SK-N-SH treated with all-trans-retinoic acid at 6 μM for 48 hours (cell line): ENCODE results near the gene PDE3A.

Experiments used
- ATAC-seq: fragments of 200-7000 bp; cut with Tn5 transposase; 3 replicates; pipeline ENCODE4 v1.9.1; 2020; ENCODE audit warnings: mild to moderate bottlenecking, moderate library complexity
- ARNTL ChIP-seq: fragments of 450-650 bp; formaldehyde crosslinking; IDR thresholded peaks from 2 replicates; pipeline ENCODE4 v1.5.0; 2020; ENCODE audit warnings: low read depth, mild to moderate bottlenecking, moderate library complexity, borderline replicate concordance
- BACH2 ChIP-seq: fragments of 250-450 bp; sonication (Bioruptor Pico); IDR thresholded peaks from 2 replicates; pipeline ENCODE4 v1.9.0; 2021; ENCODE audit warnings: mild to moderate bottlenecking, borderline replicate concordance
- CREB5 ChIP-seq: fragments of 250-450 bp; sonication (Bioruptor Pico); IDR thresholded peaks from 2 replicates; pipeline ENCODE4 v1.5.1; 2020; ENCODE audit warnings: low read depth, mild to moderate bottlenecking, moderate library complexity
- CSDC2 ChIP-seq: fragments of 250-450 bp; sonication (Bioruptor Pico); IDR thresholded peaks from 2 replicates; pipeline ENCODE4 v1.5.0; 2020; ENCODE audit warnings: mild to moderate bottlenecking, moderate library complexity
- CSRNP3 ChIP-seq: fragments of 250-450 bp; sonication (Bioruptor Pico); IDR thresholded peaks from 2 replicates; pipeline ENCODE4 v1.5.1; 2021; ENCODE audit warnings: mild to moderate bottlenecking, moderate library complexity
- ESRRG ChIP-seq: fragments of 250-450 bp; sonication (Bioruptor Pico); IDR thresholded peaks from 2 replicates; pipeline ENCODE4 v1.6.1; 2021; ENCODE audit warnings: mild to moderate bottlenecking
- GLIS3 ChIP-seq: fragments of 250-450 bp; sonication (Bioruptor Pico); IDR thresholded peaks from 2 replicates; pipeline ENCODE4 v1.5.0; 2020; ENCODE audit warnings: mild to moderate bottlenecking, moderate library complexity
- ISL1 ChIP-seq: fragments of 250-450 bp; sonication (Bioruptor Pico); IDR thresholded peaks from 2 replicates; pipeline ENCODE4 v2.1.2; 2022; ENCODE audit warnings: mild to moderate bottlenecking, moderate library complexity
- OSR1 ChIP-seq: fragments of 250-450 bp; sonication (Bioruptor Pico); IDR thresholded peaks from 2 replicates; pipeline ENCODE4 v1.8.0; 2022; ENCODE audit warnings: moderate library complexity, mild to moderate bottlenecking, inconsistent platforms
- PATZ1 ChIP-seq: fragments of 250-450 bp; sonication (Bioruptor Pico); IDR thresholded peaks from 2 replicates; pipeline ENCODE4 v1.8.0; 2020; ENCODE audit warnings: mild to moderate bottlenecking, moderate library complexity, borderline replicate concordance
- POU6F1 ChIP-seq: fragments of 250-450 bp; sonication (Bioruptor Pico); IDR thresholded peaks from 2 replicates; pipeline ENCODE4 v1.8.0; 2021; ENCODE audit warnings: low read depth, mild to moderate bottlenecking, moderate library complexity, borderline replicate concordance
- PPARA ChIP-seq: fragments of 250-450 bp; sonication (Bioruptor Pico); IDR thresholded peaks from 2 replicates; pipeline ENCODE4 v1.5.0; 2020; ENCODE audit warnings: mild to moderate bottlenecking, borderline replicate concordance
- RARB ChIP-seq: fragments of 250-450 bp; sonication (Bioruptor Pico); IDR thresholded peaks from 2 replicates; pipeline ENCODE4 v1.8.0; 2021; ENCODE audit warnings: mild to moderate bottlenecking, moderate library complexity
- SNAI2 ChIP-seq: fragments of 250-450 bp; sonication (Bioruptor Pico); IDR thresholded peaks from 2 replicates; pipeline ENCODE4 v1.5.0; 2020; ENCODE audit warnings: mild to moderate bottlenecking, moderate library complexity
- TCF4 ChIP-seq: fragments of 250-450 bp; sonication (Bioruptor Pico); IDR thresholded peaks from 2 replicates; pipeline ENCODE4 v1.8.0; 2021; ENCODE audit warnings: mild to moderate bottlenecking, moderate library complexity, borderline replicate concordance
- TOX ChIP-seq: fragments of 250-450 bp; sonication (Bioruptor Pico); IDR thresholded peaks from 2 replicates; pipeline ENCODE4 v1.8.0; 2021; ENCODE audit warnings: mild to moderate bottlenecking, moderate library complexity, borderline replicate concordance
- TSHZ2 ChIP-seq: fragments of 250-450 bp; sonication (Bioruptor Pico); IDR thresholded peaks from 2 replicates; pipeline ENCODE4 v1.5.0; 2020; ENCODE audit warnings: mild to moderate bottlenecking, moderate library complexity
- ZC3H10 ChIP-seq: fragments of 250-450 bp; sonication (Bioruptor Pico); IDR thresholded peaks from 2 replicates; pipeline ENCODE4 v1.5.1; 2021; ENCODE audit warnings: mild to moderate bottlenecking, moderate library complexity
- ZFP3 ChIP-seq: fragments of 250-450 bp; sonication (Bioruptor Pico); IDR thresholded peaks from 2 replicates; pipeline ENCODE4 v1.5.0; 2020; ENCODE audit warnings: mild to moderate bottlenecking, moderate library complexity
- ZFP30 ChIP-seq: fragments of 450-650 bp; formaldehyde crosslinking; IDR thresholded peaks from 2 replicates; pipeline ENCODE4 v1.5.0; 2022; ENCODE audit warnings: mild to moderate bottlenecking, moderate library complexity
- ZNF70 ChIP-seq: fragments of 450-650 bp; formaldehyde crosslinking; IDR thresholded peaks from 2 replicates; pipeline ENCODE4 v1.5.0; 2020; ENCODE audit warnings: mild to moderate bottlenecking, moderate library complexity
- ZNF8 ChIP-seq: fragments of 450-650 bp; formaldehyde crosslinking; IDR thresholded peaks from 2 replicates; pipeline ENCODE4 v1.5.0; 2020; ENCODE audit warnings: mild to moderate bottlenecking, moderate library complexity

PDE3A gene

GRCh38 chr12:20368114-20368650 is at the start of gene PDE3A:
TSS of gene PDE3A (plus strand) at chr12:20368537. CDS start at chr12:20369285, 748 bp downstream.
- TF ChIP-seq GLIS3 (no peak), PATZ1 (CRISPR knock-in tag) (no peak), POU6F1 (no peak), ZC3H10 (CRISPR knock-in tag) (no peak), ZFP3 (CRISPR knock-in tag) (no peak), TSHZ2 (CRISPR knock-in tag) (no peak), CREB5 (no peak), ZNF70 (CRISPR knock-in tag) (no peak), RARB (CRISPR knock-in tag) (no peak), BACH2 (CRISPR knock-in tag) (no peak), TCF4 (CRISPR knock-in tag) (no peak), ESRRG (CRISPR knock-in tag) (no peak), SNAI2 (no peak), CSDC2 (CRISPR knock-in tag) (no peak), ZFP30 (no peak), TOX (CRISPR knock-in tag) (no peak), CSRNP3 (CRISPR knock-in tag) (no peak), ZNF8 (CRISPR knock-in tag) (no peak), OSR1 (CRISPR knock-in tag) (no peak), ARNTL (no peak)
- peak; percentile 82 for ATAC-seq

- TF ChIP-seq CSDC2 (CRISPR knock-in tag) (no peak), PPARA (CRISPR knock-in tag) (no peak), CREB5 (no peak), ISL1 (CRISPR knock-in tag) (no peak), ZFP3 (CRISPR knock-in tag) (no peak), TCF4 (CRISPR knock-in tag) (no peak), ESRRG (CRISPR knock-in tag) (no peak), CSRNP3 (CRISPR knock-in tag) (no peak)
- TF ChIP-seq, all 23 proteins: peak for 0
- no peak for ATAC-seq
Observed at GRCh38 chr12:20319366-20319765, 49.0 kb upstream of the PDE3A start.
